Measurements from ENCODE around the gene SOCS2.

- TF ChIP-seq CSDC2 (CRISPR knock-in tag; IDR thresholded peaks at IDR 0.05) (no peak), CSRNP3 (CRISPR knock-in tag; IDR thresholded peaks at IDR 0.05) (no peak), ZNF70 (CRISPR knock-in tag; IDR thresholded peaks at IDR 0.05) (no peak), ZFP3 (CRISPR knock-in tag; IDR thresholded peaks at IDR 0.05) (no peak), ZFP30 (CRISPR knock-in tag; IDR thresholded peaks at IDR 0.05) (no peak), ZC3H10 (CRISPR knock-in tag; IDR thresholded peaks at IDR 0.05) (no peak), PATZ1 (CRISPR knock-in tag; IDR thresholded peaks at IDR 0.05; ENCODE audit: borderline replicate concordance) (no peak), ISL1 (CRISPR knock-in tag; IDR thresholded peaks at IDR 0.05) (no peak), ZNF8 (CRISPR knock-in tag; IDR thresholded peaks at IDR 0.05) (no peak), TCF4 (CRISPR knock-in tag; IDR thresholded peaks at IDR 0.05; ENCODE audit: borderline replicate concordance) (no peak), SNAI2 (CRISPR knock-in tag; IDR thresholded peaks at IDR 0.05) (no peak)
Observed at GRCh38 chr12:93568091-93568490, 4.4 kb upstream of the SOCS2 start.
